SK-N-SH (cell line): ENCODE results near the gene GSTM4. TPM values are rescaled to one million over a fixed set of nuclear protein-coding genes. Genes with fewer than 3 reads are reported as not detected.

ENCODE experiments used
- CTCF ChIA-PET: fragments of 300-600, 350-600 bp; formaldehyde crosslinking; extraction: SDS; loops from one replicate; lab custom pipeline; 2021; lab: Yijun Ruan, JAX
- POLR2A ChIA-PET: fragments of 350-600 bp; sonication (Branson Sonifier 250); formaldehyde crosslinking; extraction: SDS; loops from one replicate; lab custom pipeline; 2020; ENCODE audit warnings: antibody characterized with exemption, inconsistent platforms; lab: Yijun Ruan, JAX
- DNase-seq: peaks from one replicate; pipeline ENCODE4 v3.0.0; 2012
- H2AFZ ChIP-seq: fragments of 200-600 bp; sonication (generic); 2 replicates; pipeline ENCODE4 v1.8.1; 2016; ENCODE audit warnings: antibody characterized with exemption, mild to moderate bottlenecking, low read depth
- H3F3A ChIP-seq: fragments of 200-600 bp; sonication (generic); replicated peaks from 2 replicates; pipeline ENCODE3; 2016; ENCODE audit warnings: antibody characterized with exemption, mild to moderate bottlenecking; ENCODE audit not compliant: insufficient read depth
- H3K27ac ChIP-seq, 2 experiments: fragments of 200-500 bp in 1 of 2; fragments of 200-600 bp in 1 of 2; sonication (Bioruptor generic) in 1 of 2; sonication (generic), shearing (Covaris generic) in 1 of 2; 2 replicates each; pipeline versions ENCODE4 v1.5.1 to v1.6.1; 2014 to 2016; ENCODE audit warnings: low read depth in 2 of 2, inconsistent platforms in 1 of 2, low read length in 1 of 2, mild to moderate bottlenecking in 1 of 2, mixed read lengths in 1 of 2
- H3K27me3 ChIP-seq: fragments of 200-600 bp; sonication (generic), shearing (Covaris generic); 2 replicates; pipeline ENCODE4 v1.6.1; 2016; ENCODE audit warnings: mixed run types; ENCODE audit not compliant: insufficient read depth
- H3K36me3 ChIP-seq, 2 experiments: fragments of 200-500 bp in 1 of 2; fragments of 200-600 bp in 1 of 2; sonication (Bioruptor generic) in 1 of 2; sonication (generic) in 1 of 2; replicated peaks in 1 of 2; 2 replicates each; pipeline versions ENCODE3 to v1.5.1; 2014 to 2016; ENCODE audit warnings: low read length in 1 of 2, mild to moderate bottlenecking in 1 of 2; ENCODE audit not compliant: insufficient read depth in 2 of 2, control insufficient read depth in 1 of 2
- H3K4me1 ChIP-seq, 2 experiments: fragments of 200-500 bp in 1 of 2; fragments of 200-600 bp in 1 of 2; sonication (Bioruptor generic) in 1 of 2; sonication (generic), shearing (Covaris generic) in 1 of 2; 2 replicates each; pipeline versions ENCODE4 v1.5.1 to v1.6.1; 2014 to 2016; ENCODE audit warnings: low read depth in 1 of 2, low read length in 1 of 2, mixed run types in 1 of 2; ENCODE audit not compliant: insufficient read depth in 2 of 2, control insufficient read depth in 1 of 2
- H3K4me2 ChIP-seq: fragments of 200-600 bp; sonication (generic), shearing (Covaris generic); 2 replicates; pipeline ENCODE4 v1.6.1; 2017; ENCODE audit warnings: mixed run types
- H3K4me3 ChIP-seq, 2 experiments: fragments of 200-500 bp in 1 of 2; fragments of 200-600 bp in 1 of 2; sonication (Bioruptor generic) in 1 of 2; sonication (generic), shearing (Covaris generic) in 1 of 2; 2 replicates each; pipeline versions ENCODE4 v1.5.1 to v1.8.1; 2014 to 2016; ENCODE audit warnings: low read depth in 2 of 2, inconsistent platforms in 1 of 2, low read length in 1 of 2, mild to moderate bottlenecking in 1 of 2, mixed read lengths in 1 of 2, moderate library complexity in 1 of 2
- H3K79me2 ChIP-seq: fragments of 200-600 bp; sonication (generic); 2 replicates; pipeline ENCODE4 v1.8.1; 2017; ENCODE audit warnings: mild to moderate bottlenecking; ENCODE audit not compliant: insufficient read depth
- H3K9ac ChIP-seq: fragments of 200-600 bp; sonication (generic); 2 replicates; pipeline ENCODE4 v1.6.1; 2017; ENCODE audit warnings: mixed run types
- H3K9me2 ChIP-seq: fragments of 200-600 bp; sonication (generic); 2 replicates; pipeline ENCODE4 v1.6.1; 2017; ENCODE audit warnings: mixed run types
- H3K9me3 ChIP-seq: fragments of 200-600 bp; sonication (generic); 2 replicates; pipeline ENCODE4 v1.6.1; 2017; ENCODE audit warnings: mixed run types, mild to moderate bottlenecking, moderate library complexity
- H4K20me1 ChIP-seq: fragments of 200-600 bp; sonication (generic); 2 replicates; pipeline ENCODE4 v1.6.1; 2017; ENCODE audit warnings: mild to moderate bottlenecking, mixed run types; ENCODE audit not compliant: insufficient read depth
- CTCF ChIP-seq: fragments of 200-600 bp; sonication (generic); IDR thresholded peaks from 2 replicates; pipeline ENCODE4 v1.6.1; 2017; ENCODE audit warnings: antibody characterized with exemption, mild to moderate bottlenecking, moderate library complexity
- FOSL2 ChIP-seq: IDR thresholded peaks from 2 replicates; pipeline ENCODE4 v1.4.0; 2012; ENCODE audit warnings: low read depth, mild to moderate bottlenecking, moderate library complexity, borderline replicate concordance
- FOXJ3 ChIP-seq: sonication (generic); formaldehyde crosslinking; IDR thresholded peaks from 2 replicates; pipeline ENCODE4 v1.5.1; 2020; ENCODE audit warnings: mild to moderate bottlenecking, missing genetic modification reagents
- GABPA ChIP-seq: IDR thresholded peaks from 2 replicates; pipeline ENCODE4 v1.4.0; 2012; ENCODE audit warnings: low read depth, mild to moderate bottlenecking
- GATA2 ChIP-seq: sonication (generic); formaldehyde crosslinking; IDR thresholded peaks from 2 replicates; pipeline ENCODE4 v1.5.0; 2020; ENCODE audit warnings: mild to moderate bottlenecking, missing genetic modification reagents
- MAX ChIP-seq: IDR thresholded peaks from 2 replicates; pipeline ENCODE4 v1.4.0; 2012; ENCODE audit warnings: low read depth
- MEF2A ChIP-seq: IDR thresholded peaks from 2 replicates; pipeline ENCODE4 v1.4.0; 2012; ENCODE audit warnings: low read depth, borderline replicate concordance
- POLR2AphosphoS5 ChIP-seq: IDR thresholded peaks from 2 replicates; pipeline ENCODE4 v1.6.1; 2012; ENCODE audit warnings: low read depth, low read length
- RFX5 ChIP-seq: IDR thresholded peaks from 2 replicates; pipeline ENCODE4 v1.6.1; 2012; ENCODE audit warnings: mild to moderate bottlenecking, improper control_type of control experiment, low read length
- USF1 ChIP-seq: IDR thresholded peaks from 2 replicates; pipeline ENCODE4 v1.4.0; 2012; ENCODE audit warnings: low read depth, borderline replicate concordance
- WGBS: methylation state at CpG from one replicate; pipeline ENCODE4 v1.1.6; 2017; ENCODE audit warnings: low lambda C conversion rate; 5-methylcytosine and 5-hydroxymethylcytosine counted together
- polyA plus RNA-seq, 3 experiments: library from polyadenylated mRNA; depleted of rRNA; stranded (reverse); fragments of >200 nt; gene quantifications; 2 replicates each; pipeline ENCODE4 v1.2.3, GENCODE V29; 2012

The GSTM4 gene
- polyA plus RNA-seq, 1 of the 3 experiments (the other 2 are of a cell fraction) = 34.2 TPM

GRCh38 chr1:109625601-109626560 is 30.0 kb upstream of the GSTM4 start:
- no peak overlapping the region for H3K4me3 ChIP-seq
- TF ChIP-seq POLR2AphosphoS5 (no peak), FOSL2 (no peak), CTCF (no peak)
- H3K9me3 ChIP-seq = no peaks in the 10 kb centered on the region
- H3K4me2 ChIP-seq = no peak overlapping the region
- DNase-seq = peak; percentile 17
- CTCF ChIA-PET = interaction anchor here (1.2 to 11.9 kb wide), 4 partner anchors 14 to 80 kb away, joined by 3 to 114 read pairs (median 10); partner anchors contain the start of gene GSTM4
- no peaks in the 10 kb centered on the region for H3F3A ChIP-seq
- no peaks in the 10 kb centered on the region for H3K9me2 ChIP-seq
- H3K4me1 ChIP-seq = peaks cover 4 to 46% of the 10 kb centered on the region in 2 experiments; a peak in 1 of 4 replicates
- POLR2A ChIA-PET = no interaction called here
- H3K27ac ChIP-seq = no peak overlapping the region; a peak in 1 of 4 replicates
- WGBS = 92% methylated on average over 21 of the region's 32 CpGs
- no peaks in the 10 kb centered on the region for H3K27me3 ChIP-seq
- H3K9ac ChIP-seq = no peak overlapping the region
- H4K20me1 ChIP-seq = peaks cover 55% of the 10 kb centered on the region
- H2AFZ ChIP-seq = no peak overlapping the region
- peaks cover 43% of the 10 kb centered on the region for H3K79me2 ChIP-seq
- peaks cover 2 to 42% of the 10 kb centered on the region in 2 experiments for H3K36me3 ChIP-seq

GRCh38 chr1:109626682-109627408 is 29.1 kb upstream of the GSTM4 start:
- H3K79me2 ChIP-seq = peaks cover 33% of the 10 kb centered on the region
- H3K27ac ChIP-seq = no peak overlapping the region
- WGBS = 98% methylated on average over 8 of the region's 21 CpGs
- H3K9me3 ChIP-seq = no peaks in the 10 kb centered on the region
- POLR2A ChIA-PET = no interaction called here
- CTCF ChIA-PET = interaction anchor here (1.0 to 11.9 kb wide), 5 partner anchors 13 to 94 kb away, joined by 3 to 114 read pairs (median 5); partner anchors contain the start of gene GSTM4
- H3F3A ChIP-seq = no peaks in the 10 kb centered on the region
- no peak overlapping the region for H2AFZ ChIP-seq
- no peak overlapping the region for H3K9ac ChIP-seq
- no peak overlapping the region for H3K4me3 ChIP-seq
- peaks cover 0 to 50% of the 10 kb centered on the region in 2 experiments; a peak in 1 of 4 replicates for H3K4me1 ChIP-seq
- no peak for TF ChIP-seq RFX5
- no peak for TF ChIP-seq MEF2A
- no peak for TF ChIP-seq POLR2AphosphoS5
- no peak for TF ChIP-seq GABPA
- no peak for TF ChIP-seq MAX
- TF ChIP-seq USF1 = no peak
- no peak for TF ChIP-seq GATA2 (CRISPR knock-in tag)
- TF ChIP-seq FOXJ3 = no peak
- H4K20me1 ChIP-seq = peaks cover 47% of the 10 kb centered on the region
- peaks cover 12 to 51% of the 10 kb centered on the region in 2 experiments for H3K36me3 ChIP-seq
- no peaks in the 10 kb centered on the region for H3K27me3 ChIP-seq
- no peak overlapping the region for H3K4me2 ChIP-seq
- H3K9me2 ChIP-seq = no peaks in the 10 kb centered on the region
- no peak for DNase-seq
